Measurements from ENCODE around the gene CLDN3.
"Not testable (repeated sequence)": the region's sequence is repeated elsewhere in the genome, so short reads cannot be mapped to it uniquely, and the experiment has no call there.

The CLDN3 gene

DNA sequence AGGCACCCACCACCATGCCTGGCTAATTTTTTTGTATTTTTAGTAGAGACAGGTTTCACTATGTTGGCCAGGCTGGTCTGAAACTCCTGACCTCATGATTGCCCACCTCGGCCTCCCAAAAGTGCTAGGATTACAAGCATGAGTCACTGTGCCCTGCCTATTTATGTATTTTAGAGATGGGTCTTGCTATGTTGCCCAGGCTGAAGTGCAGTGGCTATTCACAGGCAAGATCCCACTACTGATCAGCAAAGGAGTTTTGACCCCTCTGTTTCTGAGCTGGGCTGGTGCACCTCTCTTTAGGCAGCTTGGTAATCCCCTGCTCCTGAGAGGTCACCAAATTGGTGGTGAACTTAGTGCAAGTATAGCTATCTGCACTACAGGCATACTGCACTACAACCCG is 37.7 kb downstream of the CLDN3 start:
- no peak for TF ChIP-seq CTCF (IDR thresholded peaks at IDR 0.05; ENCODE audit: low read depth, low read length)
- DNase-seq (ENCODE audit: extremely low read depth, low read depth) = no peak

DNA sequence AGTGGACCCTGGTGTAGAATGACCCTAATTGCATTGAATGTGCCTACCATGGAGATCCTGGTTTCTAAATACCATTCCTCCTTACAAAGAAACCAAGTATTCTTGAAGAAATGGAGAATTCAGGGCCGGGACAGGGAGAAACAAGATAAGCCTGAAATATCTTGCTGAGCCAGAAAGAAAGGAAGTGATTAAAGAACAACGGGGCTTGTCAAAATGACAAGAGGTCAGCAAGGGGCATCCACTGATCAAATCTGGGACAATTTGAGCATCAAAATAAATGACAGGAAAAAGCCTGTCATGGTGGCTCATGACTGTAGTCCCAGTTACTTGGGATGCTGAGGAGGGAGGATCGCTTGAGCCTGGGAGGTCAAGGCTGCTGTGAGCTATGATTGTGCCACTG is 39.6 kb downstream of the CLDN3 start:
- no peak for TF ChIP-seq CTCF (IDR thresholded peaks at IDR 0.05; ENCODE audit: low read depth, low read length)
- no peak for DNase-seq (ENCODE audit: extremely low read depth, low read depth)

DNA sequence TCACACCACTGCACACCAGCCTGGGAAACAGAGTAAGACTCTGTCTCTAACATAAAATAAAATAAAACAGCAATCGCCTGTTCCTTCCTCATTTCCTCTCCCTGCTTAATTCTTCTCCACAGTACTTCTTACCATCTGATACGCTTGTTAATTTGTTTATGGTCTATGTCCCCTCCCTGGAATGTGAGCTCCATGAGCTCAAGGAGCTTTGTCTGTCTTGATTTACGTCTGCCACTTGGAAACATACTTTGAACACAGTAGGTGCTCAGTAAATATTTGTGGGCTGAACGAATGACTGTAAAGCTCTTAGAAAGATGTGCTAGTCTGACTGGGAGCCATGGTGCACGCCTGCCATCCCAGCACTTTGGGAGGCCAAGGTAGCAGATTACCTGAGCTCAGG is 41.5 kb downstream of the CLDN3 start:
- no peak for DNase-seq (ENCODE audit: extremely low read depth, low read depth)
- TF ChIP-seq CTCF (IDR thresholded peaks at IDR 0.05; ENCODE audit: low read depth, low read length) = no peak

GRCh38 chr7:73727952-73728351 is 42.1 kb downstream of the CLDN3 start:
- DNase-seq (ENCODE audit: extremely low read depth, low read depth) = no peak
- TF ChIP-seq CTCF (IDR thresholded peaks at IDR 0.05; ENCODE audit: low read depth, low read length) = no peak

GRCh38 chr7:73726083-73726466 is 44.0 kb downstream of the CLDN3 start:
- no peak for DNase-seq (ENCODE audit: extremely low read depth, low read depth)
- no peak for TF ChIP-seq CTCF (IDR thresholded peaks at IDR 0.05; ENCODE audit: low read depth, low read length)

- no peak for TF ChIP-seq CTCF (IDR thresholded peaks at IDR 0.05; ENCODE audit: low read depth, low read length)
Observed at GRCh38 chr7:73723813-73724212, 46.3 kb downstream of the CLDN3 start.

GRCh38 chr7:73722785-73723184 is 47.3 kb downstream of the CLDN3 start:
- TF ChIP-seq CTCF (IDR thresholded peaks at IDR 0.05; ENCODE audit: low read depth, low read length) = no peak
- DNase-seq (ENCODE audit: extremely low read depth, low read depth) = no peak

More at GRCh38 chr7:73723813-73724212, 46.3 kb downstream of the CLDN3 start:
- DNase-seq (ENCODE audit: extremely low read depth, low read depth) = no peak

GRCh38 chr7:73722182-73722581 is 47.9 kb downstream of the CLDN3 start:
- not testable (repeated sequence) for DNase-seq (ENCODE audit: extremely low read depth, low read depth)

Data from AG09319 (cell line).